Fibroblast of skin of scalp (primary cell): ENCODE results near the gene MAML3.
A peak's percentile ranks its signal among the peaks of the same experiment; 100 is the strongest.

ENCODE experiments used
- DNase-seq: peaks from one replicate; pipeline ENCODE4 v3.0.0-alpha.2; 2013

The MAML3 gene

GRCh38 chr4:139858436-139859205 lies 295.4 kb downstream of the MAML3 start:
- DNase-seq, result no peak

GRCh38 chr4:139857977-139858376 lies 296.0 kb downstream of the MAML3 start:
- no peak for DNase-seq

- DNase-seq, result no peak
Observed at GRCh38 chr4:139857021-139857420, 297.0 kb downstream of the MAML3 start.

- no peak for DNase-seq
Observed at GRCh38 chr4:139854668-139855403, 299.1 kb downstream of the MAML3 start.

GRCh38 chr4:139853309-139853708 lies 300.7 kb downstream of the MAML3 start:
- no peak for DNase-seq

- no peak for DNase-seq
Observed at GRCh38 chr4:139852612-139853269, 301.2 kb downstream of the MAML3 start.

- DNase-seq, result no peak
Observed at GRCh38 chr4:139851639-139852038, 302.3 kb downstream of the MAML3 start.

GRCh38 chr4:139851133-139851532 lies 302.9 kb downstream of the MAML3 start:
- DNase-seq, result no peak

GRCh38 chr4:139849219-139849618 lies 304.8 kb downstream of the MAML3 start:
- no peak for DNase-seq

GRCh38 chr4:139848028-139848427 lies 306.0 kb downstream of the MAML3 start:
- DNase-seq, result no peak

GRCh38 chr4:139847602-139848001 lies 306.4 kb downstream of the MAML3 start:
- no peak for DNase-seq

- no peak for DNase-seq
Observed at GRCh38 chr4:139846766-139847165, 307.2 kb downstream of the MAML3 start.

GRCh38 chr4:139845453-139846093 lies 308.4 kb downstream of the MAML3 start:
- DNase-seq, result no peak

GRCh38 chr4:139844459-139845036 lies 309.4 kb downstream of the MAML3 start:
- DNase-seq, result no peak

- DNase-seq, result peak; percentile 29
Observed at GRCh38 chr4:139844057-139844456, 309.9 kb downstream of the MAML3 start.

GRCh38 chr4:139843641-139844040 lies 310.3 kb downstream of the MAML3 start:
- no peak for DNase-seq

GRCh38 chr4:139841464-139842195 lies 312.4 kb downstream of the MAML3 start:
- no peak for DNase-seq

GRCh38 chr4:139840773-139841172 lies 313.2 kb downstream of the MAML3 start:
- no peak for DNase-seq

- no peak for DNase-seq
Observed at GRCh38 chr4:139839403-139840031, 314.5 kb downstream of the MAML3 start.

- DNase-seq, result no peak
Observed at GRCh38 chr4:139838811-139839210, 315.2 kb downstream of the MAML3 start.

- no peak for DNase-seq
Observed at GRCh38 chr4:139834981-139835391, 319.0 kb downstream of the MAML3 start.
